BLaER1 treated with 17β-estradiol and CSF1 and Interleukin-3, amounts not matched to agents 10 nM and 100 nM (cell line): ENCODE results near the gene GRM8.

Source experiments
- H3K27ac ChIP-seq, 11 experiments: shearing (Covaris generic); formaldehyde crosslinking; 2 replicates each; pipeline ENCODE4 v1.8.1; 2022
- H3K27me3 ChIP-seq, 11 experiments: shearing (Covaris generic); formaldehyde crosslinking; 2 replicates each; pipeline ENCODE4 v1.8.1; 2022
- H3K36me3 ChIP-seq, 11 experiments: shearing (Covaris generic); formaldehyde crosslinking; 2 replicates each; pipeline ENCODE4 v1.8.1; 2022
- H3K4me1 ChIP-seq, 10 experiments: shearing (Covaris generic); formaldehyde crosslinking; 2 replicates each; pipeline ENCODE4 v1.8.1; 2022
- H3K4me2 ChIP-seq, 11 experiments: shearing (Covaris generic); formaldehyde crosslinking; 2 replicates each; pipeline ENCODE4 v1.8.1; 2022
- H3K4me3 ChIP-seq, 10 experiments: shearing (Covaris generic); formaldehyde crosslinking; 2 replicates each; pipeline ENCODE4 v1.8.1; 2022
- H3K9ac ChIP-seq, 11 experiments: shearing (Covaris generic); formaldehyde crosslinking; 2 replicates each; pipeline ENCODE4 v1.8.1; 2022
- H3K9me3 ChIP-seq, 11 experiments: shearing (Covaris generic); formaldehyde crosslinking; replicated peaks in 1 of 11; 2 replicates each; pipeline ENCODE4 v1.8.1; 2022
- H4K20me1 ChIP-seq, 11 experiments: shearing (Covaris generic); formaldehyde crosslinking; 2 replicates each; pipeline ENCODE4 v1.8.1; 2022
- Cebpa-rat ChIP-seq, 11 experiments: shearing (Covaris generic); IDR thresholded peaks; 2 replicates each; pipeline ENCODE4 v1.8.1; 2022

GRM8 gene

DNA sequence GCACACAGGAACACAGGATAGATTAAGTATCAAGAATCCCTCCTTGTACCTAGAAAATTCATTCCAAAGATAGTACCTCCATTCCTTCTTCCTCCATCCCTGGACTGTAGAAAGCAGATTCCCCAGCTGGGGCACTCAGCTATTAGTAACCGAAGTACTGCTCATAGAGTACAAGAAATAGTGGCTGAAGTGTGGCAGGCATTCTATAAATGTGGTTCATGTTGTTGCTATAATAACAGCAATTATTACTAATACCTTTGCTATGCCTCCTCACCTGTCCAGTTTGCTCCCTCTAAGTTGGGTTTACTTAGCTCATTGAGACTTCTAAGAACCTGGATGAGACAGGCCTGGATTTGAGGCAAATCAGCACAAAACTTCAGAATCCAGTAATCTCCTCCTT is 453.2 kb downstream of the GRM8 start:
- Histone ChIP-seq H3K9me3 (no peaks in the 10 kb centered on the region), H3K36me3 (no peaks in the 10 kb centered on the region), H3K4me1 (no peaks in the 10 kb centered on the region), H3K27ac (no peak overlapping the region), H3K4me2 (no peak overlapping the region), H4K20me1 (no peaks in the 10 kb centered on the region), H3K9ac (no peak overlapping the region), H3K27me3 (no peaks in the 10 kb centered on the region), H3K4me3 (no peak overlapping the region)
- TF ChIP-seq Cebpa-rat (IDR thresholded peaks at IDR 0.05): no peak

DNA sequence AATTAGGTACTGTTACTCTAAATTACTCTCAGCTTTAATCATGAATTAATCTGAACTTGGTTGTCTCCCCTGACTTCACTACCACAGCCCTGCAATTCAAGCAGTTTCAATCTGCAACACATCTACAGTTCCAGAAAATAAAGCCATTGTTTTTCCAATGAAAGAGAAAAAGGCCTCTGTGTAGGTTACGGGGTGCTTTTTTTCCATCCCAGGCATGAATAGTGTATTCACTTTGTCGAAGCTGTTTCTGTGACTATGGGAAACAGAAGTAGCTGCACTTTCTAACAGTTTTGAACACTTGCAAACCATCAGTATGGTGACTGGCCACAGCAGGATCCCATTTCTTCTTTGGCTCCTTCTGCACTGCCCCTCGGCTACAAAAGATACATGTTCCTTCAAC is 460.2 kb downstream of the GRM8 start:
- Histone ChIP-seq H3K27me3 (no peaks in the 10 kb centered on the region), H3K4me3 (no peak overlapping the region), H3K9me3 (no peaks in the 10 kb centered on the region), H3K4me2 (no peak overlapping the region), H3K36me3 (no peaks in the 10 kb centered on the region), H3K4me1 (no peaks in the 10 kb centered on the region), H4K20me1 (no peaks in the 10 kb centered on the region), H3K27ac (no peak overlapping the region), H3K9ac (no peak overlapping the region)
- TF ChIP-seq Cebpa-rat (IDR thresholded peaks at IDR 0.05): no peak

DNA sequence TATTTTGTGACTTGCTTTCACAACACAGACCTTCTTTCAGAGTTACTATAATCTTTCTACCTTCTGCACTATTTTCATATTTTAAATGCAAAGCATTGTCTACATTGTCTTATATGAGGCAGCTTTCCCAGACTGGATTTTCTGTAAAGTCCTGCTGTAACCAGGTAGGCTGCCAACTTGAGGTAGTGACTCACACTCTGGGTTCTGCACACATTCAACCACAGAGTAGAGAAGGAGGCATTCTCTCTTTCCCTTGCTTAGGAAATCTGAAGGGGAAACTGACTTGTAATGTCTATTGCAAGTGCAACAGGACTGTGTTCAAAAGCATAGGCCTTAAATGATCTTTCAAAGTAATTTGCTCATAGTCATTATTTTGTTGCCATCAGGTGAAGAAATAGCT is 461.4 kb downstream of the GRM8 start:
- Histone ChIP-seq H3K9me3 (no peaks in the 10 kb centered on the region), H3K4me2 (no peak overlapping the region), H3K27me3 (no peaks in the 10 kb centered on the region), H3K4me1 (no peaks in the 10 kb centered on the region), H4K20me1 (no peaks in the 10 kb centered on the region), H3K4me3 (no peak overlapping the region), H3K27ac (no peak overlapping the region), H3K9ac (no peak overlapping the region), H3K36me3 (no peaks in the 10 kb centered on the region)
- TF ChIP-seq Cebpa-rat (IDR thresholded peaks at IDR 0.05): no peak

DNA sequence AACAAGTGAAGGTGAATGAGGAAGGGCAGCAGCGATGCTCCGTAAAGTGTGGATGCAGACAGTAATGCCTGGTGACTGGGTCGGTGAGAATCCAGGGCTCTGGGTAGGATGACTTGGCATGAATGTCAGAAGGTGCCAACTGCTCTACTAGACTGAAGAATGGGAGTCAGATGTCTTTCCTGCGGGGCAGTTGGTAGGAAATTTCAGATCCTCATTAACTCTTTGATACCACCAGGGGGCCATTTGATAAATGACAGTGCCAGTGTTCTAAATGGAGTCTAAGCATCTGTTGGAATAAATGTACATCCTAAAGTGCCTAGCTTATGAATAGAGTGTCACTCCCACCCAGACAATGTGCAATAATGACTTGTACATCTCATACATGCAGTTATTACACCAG is 462.0 kb downstream of the GRM8 start:
- Histone ChIP-seq H3K4me1 (no peaks in the 10 kb centered on the region), H3K36me3 (no peaks in the 10 kb centered on the region), H3K27ac (no peak overlapping the region), H3K9me3 (no peaks in the 10 kb centered on the region), H3K4me2 (no peak overlapping the region), H3K27me3 (no peaks in the 10 kb centered on the region), H3K4me3 (no peak overlapping the region), H4K20me1 (no peaks in the 10 kb centered on the region), H3K9ac (no peak overlapping the region)
- no peak for TF ChIP-seq Cebpa-rat (IDR thresholded peaks at IDR 0.05)

DNA sequence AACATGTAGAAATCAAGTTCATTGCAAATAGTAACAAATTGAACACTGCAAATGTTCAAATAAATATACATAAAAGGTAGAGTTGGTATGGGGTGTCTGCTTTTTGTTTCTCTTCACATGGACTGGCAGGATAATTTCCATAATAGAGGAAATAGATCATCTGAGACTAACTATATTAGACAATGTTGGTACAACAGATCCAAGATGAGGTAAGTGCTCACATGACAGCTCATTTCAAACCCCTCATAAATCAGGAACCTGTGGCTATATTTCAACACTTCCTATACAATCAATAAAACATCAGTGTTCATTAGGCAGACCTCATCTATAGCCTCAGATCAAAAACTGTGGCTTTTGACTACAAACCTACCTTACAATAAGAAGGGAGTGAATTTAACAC is 469.1 kb downstream of the GRM8 start:
- H3K9me3 ChIP-seq: no peaks in the 10 kb centered on the region
- H3K27me3 ChIP-seq: no peaks in the 10 kb centered on the region
- no peak for TF ChIP-seq Cebpa-rat (IDR thresholded peaks at IDR 0.05)
- H3K9ac ChIP-seq: no peak overlapping the region
- H3K27ac ChIP-seq: no peak overlapping the region
- H3K4me2 ChIP-seq: no peak overlapping the region
- H3K36me3 ChIP-seq: no peaks in the 10 kb centered on the region
- H3K4me1 ChIP-seq: no peaks in the 10 kb centered on the region
- no peak overlapping the region for H3K4me3 ChIP-seq
- no peaks in the 10 kb centered on the region for H4K20me1 ChIP-seq

DNA sequence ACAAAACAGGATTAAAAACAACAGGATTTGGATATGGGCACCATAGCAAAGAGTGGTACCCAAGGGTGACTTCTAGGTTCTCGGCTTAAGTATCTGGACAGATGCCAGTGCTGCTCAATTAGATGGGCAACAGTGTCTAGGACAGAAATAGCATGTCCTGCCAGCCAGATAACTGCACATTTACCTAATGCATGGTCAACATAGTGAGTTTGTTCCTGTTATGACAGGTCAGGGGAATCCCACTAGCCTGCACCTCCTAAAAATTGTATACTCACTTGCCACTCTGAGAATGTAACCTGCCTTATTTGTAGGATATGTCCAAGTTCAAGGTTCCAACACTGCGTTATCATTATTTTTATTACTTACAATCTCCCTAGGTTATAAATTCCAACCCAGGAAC is 471.7 kb downstream of the GRM8 start:
- H3K27me3 ChIP-seq: no peaks in the 10 kb centered on the region
- no peaks in the 10 kb centered on the region for H4K20me1 ChIP-seq
- H3K4me1 ChIP-seq: 0 out of 20 replicates have a peak, but pooled peaks cover 0 to 5% (median 0%) of the 10 kb centered on the region in 10 experiments
- no peaks in the 10 kb centered on the region for H3K9me3 ChIP-seq
- TF ChIP-seq Cebpa-rat (IDR thresholded peaks at IDR 0.05): no peak
- H3K27ac ChIP-seq: no peak overlapping the region
- H3K4me3 ChIP-seq: no peak overlapping the region
- no peak overlapping the region for H3K9ac ChIP-seq
- H3K4me2 ChIP-seq: no peak overlapping the region
- H3K36me3 ChIP-seq: no peaks in the 10 kb centered on the region

DNA sequence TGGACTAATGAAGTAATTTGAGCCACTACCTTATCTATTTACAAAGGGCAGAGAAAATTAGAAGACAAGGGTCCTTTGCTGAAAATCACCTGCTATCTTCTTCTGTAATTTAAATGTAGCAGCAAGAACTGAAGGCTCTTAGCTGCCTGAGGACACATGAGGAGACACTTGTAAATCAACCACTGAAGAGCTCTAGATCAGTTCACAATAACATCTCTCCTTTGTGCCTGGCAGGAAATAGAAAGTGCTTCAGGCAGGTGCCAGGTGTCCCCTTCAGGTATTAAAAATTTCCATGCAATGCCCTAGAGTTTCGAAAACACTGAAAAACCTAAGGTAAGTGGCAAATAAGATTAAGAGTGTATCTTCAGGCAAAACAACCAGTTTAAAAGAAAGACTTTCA is 474.6 kb downstream of the GRM8 start:
- H3K4me1 ChIP-seq: peaks cover 0 to 21% (median 0%) of the 10 kb centered on the region in 10 experiments; a peak in 6 of 20 replicates
- no peaks in the 10 kb centered on the region for H3K27me3 ChIP-seq
- no peak overlapping the region for H3K9ac ChIP-seq
- H3K36me3 ChIP-seq: no peaks in the 10 kb centered on the region
- no peaks in the 10 kb centered on the region for H3K9me3 ChIP-seq
- no peaks in the 10 kb centered on the region for H4K20me1 ChIP-seq
- H3K4me3 ChIP-seq: no peak overlapping the region
- no peak overlapping the region for H3K4me2 ChIP-seq
- H3K27ac ChIP-seq: no peak overlapping the region
- TF ChIP-seq Cebpa-rat (IDR thresholded peaks at IDR 0.05): no peak

DNA sequence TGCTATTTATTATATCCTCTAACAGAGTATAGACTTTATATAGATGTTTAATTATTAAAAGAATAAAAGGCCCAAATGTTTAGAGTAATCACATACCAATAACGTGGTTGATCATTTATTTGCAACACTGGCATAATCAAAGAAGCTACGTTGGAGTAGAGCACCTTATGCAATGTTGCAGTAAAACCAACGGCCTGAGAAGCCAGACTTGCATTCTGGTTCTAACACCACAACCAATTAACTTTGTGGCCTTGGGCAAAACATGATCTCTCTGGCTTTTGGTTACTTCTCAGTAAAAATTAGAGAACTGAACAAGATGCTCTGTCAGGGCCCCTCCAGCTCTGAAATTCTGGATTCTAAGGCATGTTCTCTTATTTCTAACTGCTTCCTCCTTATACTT is 476.2 kb downstream of the GRM8 start:
- H3K4me2 ChIP-seq: peak overlapping the region in 1 of 11 experiments; percentile 11; a peak in 2 of 22 replicates
- no peaks in the 10 kb centered on the region for H3K27me3 ChIP-seq

DNA sequence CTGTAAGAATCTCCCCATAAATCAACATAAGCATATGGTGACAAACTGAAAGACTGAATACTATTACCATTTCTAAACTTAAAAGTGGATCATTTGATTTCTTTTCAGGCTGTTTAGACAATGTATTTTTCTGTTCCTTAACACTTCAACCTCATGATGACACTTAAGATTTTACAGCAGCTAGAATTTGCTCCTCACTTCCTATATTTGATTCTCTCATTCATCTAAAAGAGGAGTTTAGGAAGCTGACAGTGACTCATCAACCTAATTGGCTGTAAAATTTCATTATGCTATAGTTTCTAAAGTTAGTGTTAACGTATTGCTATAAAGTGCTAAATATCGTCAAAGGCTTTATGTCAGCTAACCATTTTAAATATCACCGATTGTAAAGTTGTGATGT is 478.7 kb downstream of the GRM8 start:
- H3K27me3 ChIP-seq: no peaks in the 10 kb centered on the region
- peaks cover 0 to 22% (median 0%) of the 10 kb centered on the region in 10 experiments; a peak in 6 of 20 replicates for H3K4me1 ChIP-seq
- H3K27ac ChIP-seq: peak overlapping the region in 2 of 11 experiments; percentile 52 to 55; a peak in 4 of 22 replicates
- no peak overlapping the region for H3K9ac ChIP-seq
- H3K4me3 ChIP-seq: no peak overlapping the region
- peak overlapping the region in 3 of 11 experiments; percentile 40 to 63 (median 41); a peak in 4 of 22 replicates for H3K4me2 ChIP-seq
- no peak for TF ChIP-seq Cebpa-rat (IDR thresholded peaks at IDR 0.05)
- no peaks in the 10 kb centered on the region for H3K36me3 ChIP-seq
- H4K20me1 ChIP-seq: no peaks in the 10 kb centered on the region
- H3K9me3 ChIP-seq: no peaks in the 10 kb centered on the region

More for the DNA sequence above, 476.2 kb downstream of the GRM8 start:
- TF ChIP-seq Cebpa-rat (IDR thresholded peaks at IDR 0.05): no peak
- Histone ChIP-seq H3K9me3 (no peaks in the 10 kb centered on the region), H3K4me1 (peaks cover 0 to 21% (median 0%) of the 10 kb centered on the region in 10 experiments; a peak in 6 of 20 replicates), H3K9ac (no peak overlapping the region), H3K4me3 (no peak overlapping the region), H3K27ac (no peak overlapping the region), H4K20me1 (no peaks in the 10 kb centered on the region), H3K36me3 (no peaks in the 10 kb centered on the region)

DNA sequence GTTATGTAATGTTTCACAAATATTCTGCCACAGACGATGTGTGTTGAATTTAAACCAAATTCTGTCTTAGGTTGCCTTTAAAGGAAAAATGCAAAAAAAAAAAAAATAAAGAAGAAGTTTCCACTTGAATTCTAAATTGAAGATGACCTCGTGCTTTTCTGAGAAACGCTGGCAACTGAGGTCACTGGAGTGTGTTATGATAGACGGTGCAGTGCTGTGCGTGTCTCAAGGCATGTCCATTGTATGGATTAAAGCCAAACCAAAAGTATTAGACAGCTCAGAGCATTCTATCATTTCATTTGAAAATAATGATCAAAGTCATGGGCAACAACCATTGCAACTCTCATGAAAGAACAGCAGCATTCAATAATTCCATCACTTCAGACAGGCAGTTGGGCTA is 483.9 kb downstream of the GRM8 start:
- Histone ChIP-seq H3K4me1 (peaks cover 0 to 17% (median 0%) of the 10 kb centered on the region in 10 experiments; a peak in 6 of 20 replicates), H3K27me3 (no peaks in the 10 kb centered on the region), H3K9ac (no peak overlapping the region), H3K27ac (no peak overlapping the region), H3K36me3 (no peaks in the 10 kb centered on the region), H3K4me2 (no peak overlapping the region), H4K20me1 (no peaks in the 10 kb centered on the region), H3K4me3 (no peak overlapping the region), H3K9me3 (no peaks in the 10 kb centered on the region)
- TF ChIP-seq Cebpa-rat (IDR thresholded peaks at IDR 0.05): no peak
